AG04450 (cell line): ENCODE results near the gene ODC1. TPM values are rescaled to one million over a fixed set of nuclear protein-coding genes. Genes with fewer than 3 reads are reported as not detected.

Experiments
- CTCF ChIA-PET: fragments of 300-600, 350-600 bp; formaldehyde crosslinking; extraction: SDS; loops from one replicate; lab custom pipeline; 2022; ENCODE audit warnings: antibody characterized with exemption, inconsistent platforms; lab: Charles Lee
- POLR2A ChIA-PET: fragments of 350-600 bp; formaldehyde crosslinking; extraction: SDS; loops from one replicate; lab custom pipeline; 2021; ENCODE audit warnings: antibody characterized with exemption, inconsistent platforms; lab: Yijun Ruan, JAX
- DNase-seq: peaks from one replicate; pipeline ENCODE4 v3.0.0-alpha.2; 2011; ENCODE audit warnings: low read depth, low spot score
- H3K27ac ChIP-seq: one replicate; pipeline ENCODE4 v1.5.1; 2012; ENCODE audit warnings: low read depth, low read length, control low read depth
- H3K27me3 ChIP-seq: one replicate; pipeline ENCODE4 v1.6.0; 2012; ENCODE audit warnings: low read length; ENCODE audit not compliant: control insufficient read depth, insufficient read depth
- H3K4me3 ChIP-seq: 2 replicates; pipeline ENCODE4 v1.5.1; 2011; ENCODE audit warnings: mild to moderate bottlenecking, low read depth, low read length, control low read depth
- H3K9me3 ChIP-seq: 2 replicates; pipeline ENCODE4 v1.5.1; 2012; ENCODE audit warnings: low read length; ENCODE audit not compliant: control insufficient read depth, insufficient read depth
- polyA plus RNA-seq: library from polyadenylated mRNA; depleted of rRNA; stranded (reverse); fragments of >200 nt; gene quantifications from 2 replicates; pipeline ENCODE4 v1.2.3, GENCODE V29; 2011
- TF ChIP-seq, protein P1 (sequence below): IDR thresholded peaks from 2 replicates; pipeline ENCODE4 v1.5.1; 2011; ENCODE audit warnings: low read depth, low read length, control low read depth, inconsistent platforms

The ODC1 gene
- polyA plus RNA-seq, 1 experiment, result 168 TPM

DNA sequence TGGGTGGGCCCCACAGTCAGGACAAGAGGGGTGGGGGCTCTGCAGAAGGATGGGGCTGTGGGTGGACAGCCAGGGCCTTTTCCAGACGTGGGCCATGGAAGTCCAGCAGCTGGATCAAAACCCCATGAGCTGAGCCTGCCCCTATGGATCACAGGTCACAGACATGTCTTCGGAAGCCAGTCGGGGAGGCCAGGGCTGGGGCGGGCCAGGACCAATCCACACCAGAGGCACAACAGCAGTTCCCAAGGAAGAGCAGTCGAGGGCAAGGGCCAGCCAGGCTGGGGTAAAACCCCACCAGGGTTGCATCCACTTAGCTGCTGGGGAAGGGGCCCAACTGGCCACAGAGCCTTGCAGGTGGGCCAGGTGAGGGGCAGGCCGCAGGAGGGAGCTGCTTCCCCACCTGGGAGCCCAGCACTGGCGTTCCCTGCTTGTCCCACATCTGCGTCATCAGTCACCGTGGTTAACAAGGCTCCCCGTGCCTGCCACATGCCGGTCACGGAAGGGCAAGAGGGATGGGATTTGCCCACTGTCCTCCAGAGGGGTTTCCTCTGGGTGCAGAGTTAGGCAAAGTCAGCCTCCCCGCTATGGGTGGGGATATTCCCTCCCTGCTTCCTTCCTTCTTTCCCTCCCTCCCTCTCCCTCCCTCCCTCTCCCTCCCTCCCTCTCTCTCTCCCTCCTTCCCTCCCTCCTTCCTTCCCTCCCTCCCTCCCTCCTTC, 46.4 kb upstream of the ODC1 start:
- Histone ChIP-seq H3K4me3 (no peak overlapping the region), H3K27ac (no peak overlapping the region), H3K9me3 (peaks cover 2% of the 10 kb centered on the region; the same call in 1 of the 2 replicates), H3K27me3 (peaks cover 4% of the 10 kb centered on the region)
- ChIA-PET CTCF (no interaction called here), POLR2A (no interaction called here)
- TF ChIP-seq, protein P1, sequence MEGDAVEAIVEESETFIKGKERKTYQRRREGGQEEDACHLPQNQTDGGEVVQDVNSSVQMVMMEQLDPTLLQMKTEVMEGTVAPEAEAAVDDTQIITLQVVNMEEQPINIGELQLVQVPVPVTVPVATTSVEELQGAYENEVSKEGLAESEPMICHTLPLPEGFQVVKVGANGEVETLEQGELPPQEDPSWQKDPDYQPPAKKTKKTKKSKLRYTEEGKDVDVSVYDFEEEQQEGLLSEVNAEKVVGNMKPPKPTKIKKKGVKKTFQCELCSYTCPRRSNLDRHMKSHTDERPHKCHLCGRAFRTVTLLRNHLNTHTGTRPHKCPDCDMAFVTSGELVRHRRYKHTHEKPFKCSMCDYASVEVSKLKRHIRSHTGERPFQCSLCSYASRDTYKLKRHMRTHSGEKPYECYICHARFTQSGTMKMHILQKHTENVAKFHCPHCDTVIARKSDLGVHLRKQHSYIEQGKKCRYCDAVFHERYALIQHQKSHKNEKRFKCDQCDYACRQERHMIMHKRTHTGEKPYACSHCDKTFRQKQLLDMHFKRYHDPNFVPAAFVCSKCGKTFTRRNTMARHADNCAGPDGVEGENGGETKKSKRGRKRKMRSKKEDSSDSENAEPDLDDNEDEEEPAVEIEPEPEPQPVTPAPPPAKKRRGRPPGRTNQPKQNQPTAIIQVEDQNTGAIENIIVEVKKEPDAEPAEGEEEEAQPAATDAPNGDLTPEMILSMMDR, result no peak
- no peak for DNase-seq

DNA sequence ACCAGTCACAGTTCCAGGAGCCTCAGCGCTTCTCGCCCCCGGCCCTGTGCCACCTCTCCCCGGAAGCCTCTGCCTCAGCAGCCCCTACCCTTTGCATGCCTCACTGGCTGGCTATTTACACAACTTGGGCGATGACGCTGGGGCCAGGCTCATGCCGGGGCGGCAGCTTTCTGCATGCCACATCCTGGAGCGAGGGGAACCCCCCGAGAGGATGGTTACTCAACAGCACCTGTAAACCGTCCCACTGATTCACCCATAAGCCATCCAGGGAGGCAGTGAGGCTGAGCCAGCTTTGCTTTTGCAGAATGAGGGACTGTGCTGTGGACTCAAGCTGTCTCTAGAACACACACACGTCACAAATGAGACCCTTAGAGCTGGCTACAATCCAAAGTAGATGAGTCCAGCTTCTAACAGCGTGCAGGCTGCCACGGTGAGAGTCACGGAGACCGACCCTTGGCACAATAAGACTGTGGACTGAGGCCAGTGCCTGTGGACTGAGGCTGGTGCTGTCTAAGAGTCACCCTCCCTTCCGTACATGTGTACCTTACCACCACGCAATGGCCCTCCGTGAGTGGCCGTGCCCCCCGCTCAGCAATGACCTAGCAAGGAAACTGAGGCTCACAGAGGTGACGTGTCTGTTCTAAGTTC, 45.6 kb upstream of the ODC1 start:
- TF ChIP-seq, protein P1, result no peak
- peak; percentile 74 for DNase-seq
- peaks cover 2% of the 10 kb centered on the region; the same call in 1 of the 2 replicates for H3K9me3 ChIP-seq
- peak overlapping the region; percentile 31 for H3K27ac ChIP-seq
- POLR2A ChIA-PET, result no interaction called here
- H3K4me3 ChIP-seq, result no peak overlapping the region
- peaks cover 4% of the 10 kb centered on the region for H3K27me3 ChIP-seq
- CTCF ChIA-PET, result no interaction called here

DNA sequence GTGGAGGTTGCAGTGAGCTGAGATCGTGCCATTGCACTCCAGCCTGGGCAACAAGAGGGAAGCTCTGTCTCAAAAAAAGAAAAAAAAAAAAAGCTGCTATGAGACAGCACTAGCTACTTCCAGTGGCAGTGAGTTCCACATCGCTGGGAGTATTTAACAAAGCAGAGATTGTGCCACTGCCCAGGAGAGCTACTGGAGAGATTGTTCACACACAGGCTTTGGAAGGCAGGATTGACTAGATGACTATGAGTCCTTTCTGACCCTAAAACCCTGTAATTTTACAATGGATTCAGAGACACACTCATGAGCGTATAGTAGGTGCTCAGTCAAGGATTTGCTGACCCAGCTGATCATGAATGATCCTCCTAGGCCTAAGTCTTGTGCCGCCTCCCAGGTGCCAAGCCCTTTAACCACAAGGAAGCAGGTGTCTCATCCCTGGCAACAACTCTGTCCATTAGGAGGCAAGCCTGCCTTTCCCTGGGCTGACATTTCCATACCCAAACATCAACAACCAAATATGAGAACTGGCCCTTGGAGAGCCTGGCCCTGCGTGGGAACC, 45.0 kb upstream of the ODC1 start:
- DNase-seq, result no peak
- H3K27me3 ChIP-seq, result peaks cover 4% of the 10 kb centered on the region
- TF ChIP-seq, protein P1, result no peak
- CTCF ChIA-PET, result no interaction called here
- H3K4me3 ChIP-seq, result no peak overlapping the region
- POLR2A ChIA-PET, result no interaction called here
- H3K9me3 ChIP-seq, result peaks cover 2% of the 10 kb centered on the region; the same call in 1 of the 2 replicates
- H3K27ac ChIP-seq, result peak overlapping the region; percentile 31

DNA sequence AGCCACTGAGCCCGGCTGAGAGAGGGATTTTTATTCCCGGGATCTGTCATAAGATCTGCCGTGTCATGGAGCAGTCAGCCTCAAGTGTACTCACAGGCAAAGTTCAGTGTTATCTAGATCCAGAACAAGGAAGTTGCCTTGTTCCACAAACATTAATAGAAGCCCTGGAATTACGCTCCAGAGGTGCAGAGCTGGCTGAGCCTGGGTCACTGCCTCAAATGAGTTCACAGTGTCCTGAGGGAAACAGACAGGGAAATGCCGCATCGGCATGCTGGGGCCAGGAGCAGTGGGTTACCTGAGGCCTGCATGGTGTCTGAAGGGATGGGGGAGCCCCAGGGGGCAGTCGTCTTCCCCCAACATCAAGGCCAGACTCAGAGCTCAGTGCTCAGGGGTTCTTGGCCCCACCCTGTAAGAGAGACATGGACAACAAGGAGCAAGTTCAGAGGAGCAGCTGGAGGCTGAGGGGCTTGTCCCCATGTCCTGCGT, 42.7 kb upstream of the ODC1 start:
- CTCF ChIA-PET, result no interaction called here
- Histone ChIP-seq H3K9me3 (peaks cover 2% of the 10 kb centered on the region; the same call in 1 of the 2 replicates), H3K27me3 (peaks cover 16% of the 10 kb centered on the region), H3K27ac (no peak overlapping the region), H3K4me3 (no peak overlapping the region)
- POLR2A ChIA-PET, result no interaction called here
- TF ChIP-seq, protein P1, result no peak
- no peak for DNase-seq
